ENCODE results near the gene ASF1B.
A peak's percentile ranks its signal among the peaks of the same experiment; 100 is the strongest.
"Not testable (repeated sequence)": the region's sequence is repeated elsewhere in the genome, so short reads cannot be mapped to it uniquely, and the experiment has no call there.

Gene ASF1B

GRCh38 chr19:14148751-14149410 is 12.5 kb upstream of the ASF1B start:
- Histone ChIP-seq H3K4me2 (ENCODE audit: low read depth, low read length) (peak overlapping the region; percentile 38), H2AFZ (ENCODE audit: low read length) (peak overlapping the region; percentile 71), H3K27ac (ENCODE audit: low read length) (peak overlapping the region; percentile 10; the same call in 1 of the 2 replicates), H3K9me2 (replicated peaks; ENCODE audit: insufficient read depth, low read length) (no peaks in the 10 kb centered on the region), H3K4me3 (ENCODE audit: low read length) (peak overlapping the region; percentile 40; the same call in 1 of the 2 replicates), H3K9ac (ENCODE audit: low read length) (peak overlapping the region; percentile 13; the same call in 1 of the 2 replicates), H3F3A (ENCODE audit: insufficient read depth, low read length) (0 out of 2 replicates have a peak, but pooled peaks cover 3% of the 10 kb centered on the region), H4K20me1 (ENCODE audit: insufficient read depth, low read length) (no peaks in the 10 kb centered on the region), H3K36me3 (replicated peaks; ENCODE audit: insufficient read depth, low read length) (no peaks in the 10 kb centered on the region), H3K4me1 (ENCODE audit: low read length) (peaks cover 12% of the 10 kb centered on the region), H3K9me3 (replicated peaks; ENCODE audit: insufficient read depth, low read length) (no peaks in the 10 kb centered on the region), H3K79me2 (ENCODE audit: low read length) (no peaks in the 10 kb centered on the region), H3K27me3 (replicated peaks; ENCODE audit: insufficient read depth, low read length) (no peaks in the 10 kb centered on the region)
- no peak for DNase-seq
- TF ChIP-seq EZH2phosphoT487 (IDR thresholded peaks at IDR 0.05; ENCODE audit: low read length) (no peak), EZH2 (optimal IDR thresholded peaks at IDR 0.05; ENCODE audit: low read depth, low read length) (no peak)
- TF ChIP-seq, protein P1, sequence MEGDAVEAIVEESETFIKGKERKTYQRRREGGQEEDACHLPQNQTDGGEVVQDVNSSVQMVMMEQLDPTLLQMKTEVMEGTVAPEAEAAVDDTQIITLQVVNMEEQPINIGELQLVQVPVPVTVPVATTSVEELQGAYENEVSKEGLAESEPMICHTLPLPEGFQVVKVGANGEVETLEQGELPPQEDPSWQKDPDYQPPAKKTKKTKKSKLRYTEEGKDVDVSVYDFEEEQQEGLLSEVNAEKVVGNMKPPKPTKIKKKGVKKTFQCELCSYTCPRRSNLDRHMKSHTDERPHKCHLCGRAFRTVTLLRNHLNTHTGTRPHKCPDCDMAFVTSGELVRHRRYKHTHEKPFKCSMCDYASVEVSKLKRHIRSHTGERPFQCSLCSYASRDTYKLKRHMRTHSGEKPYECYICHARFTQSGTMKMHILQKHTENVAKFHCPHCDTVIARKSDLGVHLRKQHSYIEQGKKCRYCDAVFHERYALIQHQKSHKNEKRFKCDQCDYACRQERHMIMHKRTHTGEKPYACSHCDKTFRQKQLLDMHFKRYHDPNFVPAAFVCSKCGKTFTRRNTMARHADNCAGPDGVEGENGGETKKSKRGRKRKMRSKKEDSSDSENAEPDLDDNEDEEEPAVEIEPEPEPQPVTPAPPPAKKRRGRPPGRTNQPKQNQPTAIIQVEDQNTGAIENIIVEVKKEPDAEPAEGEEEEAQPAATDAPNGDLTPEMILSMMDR (IDR thresholded peaks at IDR 0.05; ENCODE audit: low read length), result no peak

DNA sequence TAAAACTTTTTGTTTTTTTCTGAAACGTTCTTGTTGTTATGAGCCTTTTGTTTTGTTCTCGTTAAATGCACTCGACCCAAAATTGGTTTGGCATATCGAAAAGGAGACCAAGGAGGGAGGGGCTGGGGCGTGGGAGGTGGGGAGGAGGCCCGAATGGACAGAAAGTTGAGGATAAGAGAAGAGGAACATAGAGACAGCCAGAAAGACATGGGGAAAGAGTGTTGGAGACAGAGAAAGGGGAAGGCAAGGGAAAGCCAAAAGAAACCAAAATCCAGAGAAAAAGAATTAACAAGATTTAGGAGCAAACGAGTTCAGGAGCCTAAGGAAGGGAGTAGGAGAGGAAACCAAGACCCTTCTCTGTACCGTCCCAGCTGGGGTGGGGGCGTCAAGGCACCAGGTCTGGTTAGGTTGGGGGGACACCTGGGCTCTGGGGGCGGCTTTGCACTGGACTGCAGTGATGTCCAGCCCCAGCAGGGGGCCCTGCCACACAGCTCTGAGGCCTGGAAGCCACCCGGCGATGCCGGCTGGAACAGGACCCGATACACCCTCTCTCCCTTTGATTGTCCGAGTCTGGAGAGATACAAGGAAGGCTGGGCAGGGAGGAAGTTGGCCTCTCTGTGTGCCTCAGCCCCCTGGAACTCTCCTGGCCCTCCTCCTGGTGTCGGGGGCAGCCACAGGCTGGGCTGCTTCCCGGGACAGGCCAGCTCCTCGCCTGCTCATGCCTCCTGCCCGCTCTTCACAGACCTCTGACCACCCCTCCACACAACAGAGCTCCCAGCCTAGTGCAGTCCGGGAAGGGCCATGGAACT is 11.6 kb upstream of the ASF1B start:
- no peak overlapping the region for H3K4me2 ChIP-seq (ENCODE audit: low read depth, low read length)
- no peak overlapping the region for H3K4me3 ChIP-seq (ENCODE audit: low read length)
- H3K4me1 ChIP-seq (ENCODE audit: low read length), result peaks cover 12% of the 10 kb centered on the region
- H4K20me1 ChIP-seq (ENCODE audit: insufficient read depth, low read length), result no peaks in the 10 kb centered on the region
- H3K9me2 ChIP-seq (replicated peaks; ENCODE audit: insufficient read depth, low read length), result no peaks in the 10 kb centered on the region
- H2AFZ ChIP-seq (ENCODE audit: low read length), result no peak overlapping the region
- no peak overlapping the region for H3K9ac ChIP-seq (ENCODE audit: low read length)
- H3K27me3 ChIP-seq (replicated peaks; ENCODE audit: insufficient read depth, low read length), result no peaks in the 10 kb centered on the region
- H3F3A ChIP-seq (ENCODE audit: insufficient read depth, low read length), result 0 out of 2 replicates have a peak, but pooled peaks cover 3% of the 10 kb centered on the region
- TF ChIP-seq, protein P1 (IDR thresholded peaks at IDR 0.05; ENCODE audit: low read length), result peak; percentile 49
- TF ChIP-seq EZH2 (optimal IDR thresholded peaks at IDR 0.05; ENCODE audit: low read depth, low read length), result no peak
- no peak for TF ChIP-seq EZH2phosphoT487 (IDR thresholded peaks at IDR 0.05; ENCODE audit: low read length)
- H3K36me3 ChIP-seq (replicated peaks; ENCODE audit: insufficient read depth, low read length), result no peaks in the 10 kb centered on the region
- no peaks in the 10 kb centered on the region for H3K79me2 ChIP-seq (ENCODE audit: low read length)
- DNase-seq, result no peak
- H3K9me3 ChIP-seq (replicated peaks; ENCODE audit: insufficient read depth, low read length), result no peaks in the 10 kb centered on the region
- no peak overlapping the region for H3K27ac ChIP-seq (ENCODE audit: low read length)

GRCh38 chr19:14146789-14147216 is 10.4 kb upstream of the ASF1B start:
- no peaks in the 10 kb centered on the region for H3K9me3 ChIP-seq (replicated peaks; ENCODE audit: insufficient read depth, low read length)
- 0 out of 2 replicates have a peak, but pooled peaks cover 3% of the 10 kb centered on the region for H3F3A ChIP-seq (ENCODE audit: insufficient read depth, low read length)
- H4K20me1 ChIP-seq (ENCODE audit: insufficient read depth, low read length), result no peaks in the 10 kb centered on the region
- no peaks in the 10 kb centered on the region for H3K9me2 ChIP-seq (replicated peaks; ENCODE audit: insufficient read depth, low read length)
- TF ChIP-seq EZH2 (optimal IDR thresholded peaks at IDR 0.05; ENCODE audit: low read depth, low read length) (no peak), EZH2phosphoT487 (IDR thresholded peaks at IDR 0.05; ENCODE audit: low read length) (no peak)
- TF ChIP-seq, protein P1 (IDR thresholded peaks at IDR 0.05; ENCODE audit: low read length), result no peak
- H3K79me2 ChIP-seq (ENCODE audit: low read length), result no peaks in the 10 kb centered on the region
- H3K27ac ChIP-seq (ENCODE audit: low read length), result no peak overlapping the region
- no peak for DNase-seq
- no peak overlapping the region for H3K9ac ChIP-seq (ENCODE audit: low read length)
- no peaks in the 10 kb centered on the region for H3K27me3 ChIP-seq (replicated peaks; ENCODE audit: insufficient read depth, low read length)
- no peak overlapping the region for H2AFZ ChIP-seq (ENCODE audit: low read length)
- H3K4me2 ChIP-seq (ENCODE audit: low read depth, low read length), result no peak overlapping the region
- no peak overlapping the region for H3K4me3 ChIP-seq (ENCODE audit: low read length)
- H3K36me3 ChIP-seq (replicated peaks; ENCODE audit: insufficient read depth, low read length), result no peaks in the 10 kb centered on the region
- H3K4me1 ChIP-seq (ENCODE audit: low read length), result peaks cover 12% of the 10 kb centered on the region

- not testable (repeated sequence) for H3K9ac ChIP-seq (ENCODE audit: low read length); H3F3A ChIP-seq (ENCODE audit: insufficient read depth, low read length); H3K9me3 ChIP-seq (replicated peaks; ENCODE audit: insufficient read depth, low read length); H3K79me2 ChIP-seq (ENCODE audit: low read length); H3K4me3 ChIP-seq (ENCODE audit: low read length); H3K9me2 ChIP-seq (replicated peaks; ENCODE audit: insufficient read depth, low read length); H3K4me2 ChIP-seq (ENCODE audit: low read depth, low read length); DNase-seq; H3K27ac ChIP-seq (ENCODE audit: low read length); H2AFZ ChIP-seq (ENCODE audit: low read length); H3K27me3 ChIP-seq (replicated peaks; ENCODE audit: insufficient read depth, low read length); H3K36me3 ChIP-seq (replicated peaks; ENCODE audit: insufficient read depth, low read length); H4K20me1 ChIP-seq (ENCODE audit: insufficient read depth, low read length)
- peaks cover 12% of the 10 kb centered on the region for H3K4me1 ChIP-seq (ENCODE audit: low read length)
These were observed 9.8 kb upstream of the ASF1B start for GRCh38 chr19:14146169-14146568.

Measured in MM.1S (cell line).